ENCODE measurements around the gene SDK2. TPM values are rescaled to one million over a fixed set of nuclear protein-coding genes. Genes with fewer than 3 reads are reported as not detected.

The SDK2 gene
- total and polyA plus RNA-seq, 2 of the 4 experiments (the other 2 are of a cell fraction) = under 0.01 to 0.03 TPM

DNA sequence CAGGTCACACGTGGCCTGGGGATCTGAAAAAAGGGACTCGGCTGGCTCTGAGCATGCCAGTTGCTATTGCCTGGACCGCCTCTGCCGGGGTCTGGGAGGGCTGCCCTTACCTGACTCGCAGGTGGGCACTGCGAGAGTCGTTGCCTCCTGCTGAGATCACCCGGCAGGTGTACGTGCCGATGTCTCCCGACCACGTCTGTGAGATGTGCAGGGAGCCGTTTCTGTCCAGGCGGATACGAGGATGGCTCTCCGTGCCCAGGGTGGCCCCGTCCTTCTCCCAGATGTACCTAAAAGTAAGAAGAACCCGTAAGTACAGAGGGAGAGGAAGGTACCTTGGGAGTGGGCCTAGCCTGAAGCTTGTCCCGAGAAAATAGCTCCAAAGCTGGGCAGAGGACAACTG, 220.4 kb downstream of the SDK2 start:
- H2AK9ac ChIP-seq (replicated peaks; ENCODE audit: low read depth, low read length, poor library complexity) = no peak overlapping the region
- H4K20me1 ChIP-seq (ENCODE audit: insufficient read depth, low read length) = no peaks in the 10 kb centered on the region
- no peak overlapping the region for H4K91ac ChIP-seq (ENCODE audit: insufficient read depth, low read depth, low read length)
- POLR2A ChIA-PET (ENCODE audit: unreplicated experiment) = no interaction called here
- no peaks in the 10 kb centered on the region; the same call in 1 of the 2 replicates for H3K27me3 ChIP-seq (ENCODE audit: control insufficient read depth, insufficient read depth, low read length)
- no peak overlapping the region for H2AFZ ChIP-seq (replicated peaks; ENCODE audit: low read length, poor library complexity)
- H3K4me1 ChIP-seq (ENCODE audit: control insufficient read depth, insufficient read depth, low read length) = no peaks in the 10 kb centered on the region
- no peak overlapping the region for H3K56ac ChIP-seq (ENCODE audit: extremely low read depth, insufficient read depth, low read length)
- no peaks in the 10 kb centered on the region for H3K9me3 ChIP-seq (ENCODE audit: control insufficient read depth, insufficient read depth, low read length)
- H2BK120ac ChIP-seq (ENCODE audit: low read depth, low read length) = no peak overlapping the region
- no peak overlapping the region for H2BK15ac ChIP-seq (ENCODE audit: low read depth, low read length)
- ATAC-seq (ENCODE audit: low read depth) (no peak), DNase-seq (no peak)
- H2BK20ac ChIP-seq (ENCODE audit: low read depth, low read length) = no peak overlapping the region
- H3K23ac ChIP-seq (ENCODE audit: low read depth, low read length) = no peak overlapping the region
- H4K8ac ChIP-seq (ENCODE audit: low read depth in 2 of 2, low read length in 2 of 2) = no peak overlapping the region
- in situ Hi-C loops (cut with MboI; ENCODE audit: low sequenced_read_pairs) = no loop called here
- TF ChIP-seq RAD21 (IDR thresholded peaks at IDR 0.05; ENCODE audit: low read length) (no peak), BHLHE40 (IDR thresholded peaks at IDR 0.05; ENCODE audit: low read depth, low read length) (no peak), MAFK (IDR thresholded peaks at IDR 0.05; ENCODE audit: low read depth, low read length) (no peak), SMC3 (IDR thresholded peaks at IDR 0.05; ENCODE audit: low read depth, low read length) (no peak), NFE2L2 (IDR thresholded peaks at IDR 0.05; ENCODE audit: low read depth, low read length) (no peak), CEBPB (IDR thresholded peaks at IDR 0.05; ENCODE audit: low read depth, low read length) (no peak), ELK1 (IDR thresholded peaks at IDR 0.05; ENCODE audit: borderline replicate concordance, low read depth, low read length) (no peak), RFX5 (IDR thresholded peaks at IDR 0.05; ENCODE audit: low read depth, low read length) (no peak), MXI1 (IDR thresholded peaks at IDR 0.05; ENCODE audit: borderline replicate concordance, low read depth, low read length) (no peak), RCOR1 (IDR thresholded peaks at IDR 0.05; ENCODE audit: insufficient replicate concordance, low read length) (no peak), CHD1 (IDR thresholded peaks at IDR 0.05; ENCODE audit: low read depth, low read length) (no peak), CTCF (conservative IDR thresholded peaks at IDR 0.05; ENCODE audit: low read depth, low read length) (no peak), POLR2A (IDR thresholded peaks at IDR 0.05; ENCODE audit: low read depth, low read length) (no peak), MAZ (IDR thresholded peaks at IDR 0.05; ENCODE audit: borderline replicate concordance, low read depth, low read length) (no peak), FOS (IDR thresholded peaks at IDR 0.05; ENCODE audit: low read depth, low read length) (no peak)
- TF ChIP-seq, protein P1, sequence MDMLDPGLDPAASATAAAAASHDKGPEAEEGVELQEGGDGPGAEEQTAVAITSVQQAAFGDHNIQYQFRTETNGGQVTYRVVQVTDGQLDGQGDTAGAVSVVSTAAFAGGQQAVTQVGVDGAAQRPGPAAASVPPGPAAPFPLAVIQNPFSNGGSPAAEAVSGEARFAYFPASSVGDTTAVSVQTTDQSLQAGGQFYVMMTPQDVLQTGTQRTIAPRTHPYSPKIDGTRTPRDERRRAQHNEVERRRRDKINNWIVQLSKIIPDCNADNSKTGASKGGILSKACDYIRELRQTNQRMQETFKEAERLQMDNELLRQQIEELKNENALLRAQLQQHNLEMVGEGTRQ (IDR thresholded peaks at IDR 0.05; ENCODE audit: low read depth, low read length) = no peak
- no peaks in the 10 kb centered on the region for H3K9me1 ChIP-seq (ENCODE audit: insufficient read depth, low read length)
- CTCF ChIA-PET = no interaction called here
- dilution Hi-C loops (cut with HindIII; ENCODE audit: low sequenced_read_pairs, unreplicated experiment) = no loop called here
- no peak overlapping the region for H3K27ac ChIP-seq (ENCODE audit: insufficient read depth, low read length)
- no peak overlapping the region for H2AK5ac ChIP-seq (ENCODE audit: low read depth, low read length)
- no peak overlapping the region for H3K4ac ChIP-seq (ENCODE audit: low read depth, low read length)
- no peak overlapping the region for H2BK5ac ChIP-seq (ENCODE audit: low read depth, low read length, poor library complexity, severe bottlenecking)
- intact Hi-C loops (cut with micrococcal nuclease) = no loop called here
- no peak overlapping the region for H3K14ac ChIP-seq (replicated peaks; ENCODE audit: low read depth, low read length)
- H3K18ac ChIP-seq (ENCODE audit: low read depth, low read length) = no peak overlapping the region
- H3K36me3 ChIP-seq (ENCODE audit: control insufficient read depth, insufficient read depth, low read length) = no peaks in the 10 kb centered on the region
- no TSS peak for BruUV-seq (replicated peaks)
- WGBS, 2 experiments (ENCODE audit: extremely low coverage in 2 of 2, insufficient read length in 1 of 2) = 72% methylated on average over 6 of the region's 19 CpGs; no CpG with 5 or more reads in 1 of the 2 experiments
- no peak overlapping the region for H3K4me2 ChIP-seq (ENCODE audit: low read depth, low read length)
- no peaks in the 10 kb centered on the region for H3K79me1 ChIP-seq (ENCODE audit: low read depth in 1 of 2, low read length in 2 of 2)
- no peak overlapping the region for H3K9ac ChIP-seq (ENCODE audit: low read depth, low read length)
- no peak overlapping the region for H3K4me3 ChIP-seq (ENCODE audit: insufficient read depth, low read depth, low read length)
- no peak overlapping the region for H4K5ac ChIP-seq (ENCODE audit: low read depth, low read length)
